Upper lobe of right lung (tissue), 1 donor: ENCODE results near the gene TEX2. TPM values are rescaled to one million over a fixed set of nuclear protein-coding genes. Genes with fewer than 3 reads are reported as not detected.

Experiments
- ATAC-seq: fragments of 200-7000 bp; cut with Tn5 transposase; one replicate; pipeline ENCODE4 v1.9.1; 2020; ENCODE audit warnings: mild to moderate bottlenecking, moderate library complexity
- DNase-seq: peaks from one replicate; pipeline ENCODE4 v3.0.0-alpha.2; 2020
- H3K27ac ChIP-seq: fragments of 200-600 bp; one replicate; pipeline ENCODE4 v1.8.0; 2022
- H3K27me3 ChIP-seq: fragments of 200-600 bp; one replicate; pipeline ENCODE4 v1.8.0; 2022; ENCODE audit warnings: mild to moderate bottlenecking
- H3K36me3 ChIP-seq: fragments of 200-600 bp; one replicate; pipeline ENCODE4 v1.8.0; 2022
- H3K4me1 ChIP-seq: fragments of 200-600 bp; one replicate; pipeline ENCODE4 v1.8.0; 2022
- H3K4me3 ChIP-seq: fragments of 200-600 bp; one replicate; pipeline ENCODE4 v1.8.0; 2022; ENCODE audit warnings: mild to moderate bottlenecking
- H3K9me3 ChIP-seq: fragments of 200-600 bp; one replicate; pipeline ENCODE4 v1.8.0; 2022
- CTCF ChIP-seq: fragments of 200-600 bp; IDR thresholded peaks from one replicate; pipeline ENCODE4 v1.8.0; 2022; ENCODE audit warnings: antibody characterized with exemption
- intact Hi-C: fragments of 100-400 bp; cut with DNase I; formaldehyde crosslinking; loops from one replicate; pipeline ENCODE4 v1.11.0; 2022
- long read RNA-seq: library from polyadenylated mRNA; unstranded; transcript quantifications from one replicate; pipeline ENCODE4 v2.0.0, GENCODE V29; 2021
- total RNA-seq: library from RNA; stranded (reverse); fragmentation: NEBNext Ultra II Directional; extraction: Animal tissue kit (Norgen Biotek cat#: 25700); gene quantifications from one replicate; pipeline ENCODE4 v1.2.1, GENCODE V29; 2021
- donor health status: DM: no; HTN: yes; CAD: no; lungs with severe emphysema.

The TEX2 gene
- 50.6 TPM for total RNA-seq
- long read RNA-seq, full-length matches to known transcripts, result 29 of 95 reads
- long read RNA-seq, partial matches to known transcripts, result 54 of 95 reads
- long read RNA-seq, other reads (novel, unspliced or antisense), result 12 of 95 reads

GRCh38 chr17:64263000-64263766, at the start of gene TEX2:
TSS of gene TEX2 (minus strand) at chr17:64263260. CDS start at chr17:64214217, 49,043 bp downstream.
- Histone ChIP-seq H3K27me3 (no peaks in the 10 kb centered on the region), H3K9me3 (no peaks in the 10 kb centered on the region), H3K27ac (peak within 1 kb of the TSS; percentile 86), H3K4me1 (peaks cover 27% of the 10 kb centered on the region), H3K36me3 (no peaks in the 10 kb centered on the region), H3K4me3 (peak within 1 kb of the TSS; percentile 92)
- ATAC-seq (peak; percentile 97), DNase-seq (peak; percentile 96)
- no peak for TF ChIP-seq CTCF
- intact Hi-C loops, result no loop called here

GRCh38 chr17:64309710-64310109, 46.6 kb upstream of the TEX2 start:
- H3K27me3 ChIP-seq, result no peaks in the 10 kb centered on the region
- peak; percentile 36 for ATAC-seq
- peaks cover 31% of the 10 kb centered on the region for H3K4me1 ChIP-seq
- intact Hi-C loops, result loop anchor here (5.0 kb wide), 1 partner anchor 108 kb away; no protein-coding TSS in a partner anchor
- DNase-seq, result no peak
- H3K4me3 ChIP-seq, result no peak overlapping the region
- no peak overlapping the region for H3K27ac ChIP-seq
- no peaks in the 10 kb centered on the region for H3K9me3 ChIP-seq
- TF ChIP-seq CTCF, result no peak
- H3K36me3 ChIP-seq, result no peaks in the 10 kb centered on the region

GRCh38 chr17:64309021-64309420, 46.0 kb upstream of the TEX2 start:
- Histone ChIP-seq H3K36me3 (no peaks in the 10 kb centered on the region), H3K27ac (no peak overlapping the region), H3K27me3 (no peaks in the 10 kb centered on the region), H3K9me3 (no peaks in the 10 kb centered on the region), H3K4me1 (peaks cover 24% of the 10 kb centered on the region), H3K4me3 (no peak overlapping the region)
- intact Hi-C loops, result loop anchor here (5.0 kb wide), 1 partner anchor 108 kb away; no protein-coding TSS in a partner anchor
- ATAC-seq (no peak), DNase-seq (no peak)
- TF ChIP-seq CTCF, result no peak

GRCh38 chr17:64306850-64307463, 43.9 kb upstream of the TEX2 start:
- Histone ChIP-seq H3K4me1 (peaks cover 25% of the 10 kb centered on the region), H3K36me3 (no peaks in the 10 kb centered on the region), H3K9me3 (no peaks in the 10 kb centered on the region), H3K27me3 (no peaks in the 10 kb centered on the region), H3K27ac (no peak overlapping the region), H3K4me3 (no peak overlapping the region)
- TF ChIP-seq CTCF, result peak; percentile 88
- intact Hi-C loops, result loop anchor here (5.0 kb wide), 1 partner anchor 110 kb away; no protein-coding TSS in a partner anchor
- ATAC-seq (peak; percentile 76), DNase-seq (peak; percentile 77)

- Histone ChIP-seq H3K27ac (no peak overlapping the region), H3K36me3 (no peaks in the 10 kb centered on the region), H3K9me3 (no peaks in the 10 kb centered on the region), H3K4me3 (no peak overlapping the region), H3K27me3 (no peaks in the 10 kb centered on the region), H3K4me1 (peaks cover 25% of the 10 kb centered on the region)
- ATAC-seq (no peak), DNase-seq (no peak)
- no peak for TF ChIP-seq CTCF
- intact Hi-C loops, result no loop called here
Measured at GRCh38 chr17:64304551-64304950, 41.5 kb upstream of the TEX2 start.
